ENCODE measurements around the gene HSH2D.

Gene HSH2D

GRCh38 chr19:16121141-16121540 lies 22.3 kb upstream of the HSH2D start:
- no peak for DNase-seq

GRCh38 chr19:16121967-16122366 lies 21.5 kb upstream of the HSH2D start:
- no peak for DNase-seq

GRCh38 chr19:16124953-16125352 lies 18.5 kb upstream of the HSH2D start:
- no peak for DNase-seq

GRCh38 chr19:16125737-16126495 lies 17.6 kb upstream of the HSH2D start:
- no peak for DNase-seq

GRCh38 chr19:16127080-16127479 lies 16.4 kb upstream of the HSH2D start:
- no peak for DNase-seq

- no peak for DNase-seq
Measured at GRCh38 chr19:16127776-16128371, 15.6 kb upstream of the HSH2D start.

GRCh38 chr19:16131648-16132047 lies 11.8 kb upstream of the HSH2D start:
- DNase-seq, result no peak

- no peak for DNase-seq
Measured at GRCh38 chr19:16133818-16134217, 9.7 kb upstream of the HSH2D start.

GRCh38 chr19:16134510-16134909 lies 9.0 kb upstream of the HSH2D start:
- no peak for DNase-seq

- no peak for DNase-seq
Measured at GRCh38 chr19:16135430-16136127, 7.9 kb upstream of the HSH2D start.

GRCh38 chr19:16136185-16136999 lies 7.1 kb upstream of the HSH2D start:
- no peak for DNase-seq

- DNase-seq, result no peak
Measured at GRCh38 chr19:16139752-16140151, 3.7 kb upstream of the HSH2D start.

- DNase-seq, result no peak
Measured at GRCh38 chr19:16141043-16141442, 2.4 kb upstream of the HSH2D start.

GRCh38 chr19:16142032-16142580 lies 1.4 kb upstream of the HSH2D start:
- no peak for DNase-seq

GRCh38 chr19:16144216-16144581 lies 714 bp downstream of the HSH2D start:
- DNase-seq, result no peak

- no peak for DNase-seq
Measured at GRCh38 chr19:16146112-16146511, 2.6 kb downstream of the HSH2D start.

GRCh38 chr19:16148443-16149229 lies 5.2 kb downstream of the HSH2D start:
- no peak for DNase-seq

- no peak for DNase-seq
Measured at GRCh38 chr19:16153582-16154336, 10.3 kb downstream of the HSH2D start.

- DNase-seq, result no peak
Measured at GRCh38 chr19:16154557-16154956, 11.1 kb downstream of the HSH2D start.

- no peak for DNase-seq
Measured at GRCh38 chr19:16155128-16155527, 11.6 kb downstream of the HSH2D start.

GRCh38 chr19:16156904-16157303 lies 13.4 kb downstream of the HSH2D start:
- DNase-seq, result no peak
